OCI-LY7 (cell line): Measurements from ENCODE around the gene CASZ1.

ENCODE experiments used
- EZH2phosphoT487 ChIP-seq: fragments of 200-600 bp; sonication (generic); IDR thresholded peaks from 2 replicates; pipeline ENCODE4 v1.6.1; 2018; ENCODE audit warnings: low read depth, borderline replicate concordance, mild to moderate bottlenecking, mixed run types, antibody characterized with exemption, low read length, moderate library complexity, mixed read lengths
- TF ChIP-seq, protein P1 (sequence below): fragments of 200-600 bp; sonication (generic); conservative IDR thresholded peaks from 2 replicates; pipeline ENCODE4 v1.5.1; 2014; ENCODE audit warnings: mild to moderate bottlenecking, antibody characterized with exemption, low read length, moderate library complexity, mixed read lengths

GRCh38 chr1:10734962-10735544, 61.4 kb downstream of the CASZ1 start:
- TF ChIP-seq, protein P1, sequence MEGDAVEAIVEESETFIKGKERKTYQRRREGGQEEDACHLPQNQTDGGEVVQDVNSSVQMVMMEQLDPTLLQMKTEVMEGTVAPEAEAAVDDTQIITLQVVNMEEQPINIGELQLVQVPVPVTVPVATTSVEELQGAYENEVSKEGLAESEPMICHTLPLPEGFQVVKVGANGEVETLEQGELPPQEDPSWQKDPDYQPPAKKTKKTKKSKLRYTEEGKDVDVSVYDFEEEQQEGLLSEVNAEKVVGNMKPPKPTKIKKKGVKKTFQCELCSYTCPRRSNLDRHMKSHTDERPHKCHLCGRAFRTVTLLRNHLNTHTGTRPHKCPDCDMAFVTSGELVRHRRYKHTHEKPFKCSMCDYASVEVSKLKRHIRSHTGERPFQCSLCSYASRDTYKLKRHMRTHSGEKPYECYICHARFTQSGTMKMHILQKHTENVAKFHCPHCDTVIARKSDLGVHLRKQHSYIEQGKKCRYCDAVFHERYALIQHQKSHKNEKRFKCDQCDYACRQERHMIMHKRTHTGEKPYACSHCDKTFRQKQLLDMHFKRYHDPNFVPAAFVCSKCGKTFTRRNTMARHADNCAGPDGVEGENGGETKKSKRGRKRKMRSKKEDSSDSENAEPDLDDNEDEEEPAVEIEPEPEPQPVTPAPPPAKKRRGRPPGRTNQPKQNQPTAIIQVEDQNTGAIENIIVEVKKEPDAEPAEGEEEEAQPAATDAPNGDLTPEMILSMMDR = no peak
- no peak for TF ChIP-seq EZH2phosphoT487
